ENCODE results near the gene ZNF827. TPM values are rescaled to one million over a fixed set of nuclear protein-coding genes. Genes with fewer than 3 reads are reported as not detected.

ZNF827 gene
- total and polyA plus RNA-seq, 9 of the 15 experiments (the other 6 are each of a cell fraction or from before 2014, with no cell fraction given): 0.07 to 0.40 TPM; not detected in 7

DNA sequence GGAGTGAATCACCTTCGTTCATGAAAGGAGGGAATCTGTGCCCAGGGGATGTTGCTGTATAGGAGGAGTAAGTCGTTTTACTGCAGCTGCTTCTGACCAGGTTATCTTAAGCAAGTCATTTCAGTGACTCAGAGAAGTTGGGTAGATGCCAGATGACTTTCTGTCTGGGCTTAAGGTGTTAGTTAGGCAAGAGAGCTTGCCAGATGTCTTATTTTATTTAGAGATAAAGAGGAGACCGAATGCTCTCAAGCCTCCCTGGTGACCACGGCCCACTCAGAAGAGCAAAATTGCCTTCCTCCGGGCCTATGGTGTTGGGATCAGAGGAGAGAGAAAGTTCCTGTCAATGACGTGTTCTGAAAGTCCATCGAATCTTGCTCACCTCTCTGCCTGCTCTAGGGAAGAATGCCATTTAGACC is 16.3 kb upstream of the ZNF827 start (continued):
- TF ChIP-seq ZEB2 (IDR thresholded peaks at IDR 0.05) (no peak), THRAP3 (IDR thresholded peaks at IDR 0.05; ENCODE audit: borderline replicate concordance) (no peak), ZNF507 (tag; conservative IDR thresholded peaks at IDR 0.05) (no peak), ASH1L (IDR thresholded peaks at IDR 0.05; ENCODE audit: borderline replicate concordance, low read depth, partially characterized antibody) (no peak), ESRRB (CRISPR knock-in tag; IDR thresholded peaks at IDR 0.05; ENCODE audit: borderline replicate concordance) (no peak), CREM (IDR thresholded peaks at IDR 0.05; ENCODE audit: low read depth) (0 out of 2 replicates have a peak, but pooled peaks have one; percentile 4), MYBL2 (IDR thresholded peaks at IDR 0.05; ENCODE audit: low read depth) (no peak), MYBL2 (CRISPR knock-in tag; IDR thresholded peaks at IDR 0.05; ENCODE audit: borderline replicate concordance) (no peak), ZNF717 (CRISPR knock-in tag; IDR thresholded peaks at IDR 0.05) (no peak), HMGXB4 (CRISPR knock-in tag; IDR thresholded peaks at IDR 0.05) (no peak), ZNF407 (IDR thresholded peaks at IDR 0.05; ENCODE audit: low read depth) (no peak), SMARCA4 (IDR thresholded peaks at IDR 0.05) (peak; percentile 80), ZNF586 (CRISPR knock-in tag; conservative IDR thresholded peaks at IDR 0.05) (no peak)
- TF ChIP-seq, protein P1, sequence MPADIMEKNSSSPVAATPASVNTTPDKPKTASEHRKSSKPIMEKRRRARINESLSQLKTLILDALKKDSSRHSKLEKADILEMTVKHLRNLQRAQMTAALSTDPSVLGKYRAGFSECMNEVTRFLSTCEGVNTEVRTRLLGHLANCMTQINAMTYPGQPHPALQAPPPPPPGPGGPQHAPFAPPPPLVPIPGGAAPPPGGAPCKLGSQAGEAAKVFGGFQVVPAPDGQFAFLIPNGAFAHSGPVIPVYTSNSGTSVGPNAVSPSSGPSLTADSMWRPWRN (IDR thresholded peaks at IDR 0.05; ENCODE audit: low read depth): no peak
- TF ChIP-seq, protein P2, sequence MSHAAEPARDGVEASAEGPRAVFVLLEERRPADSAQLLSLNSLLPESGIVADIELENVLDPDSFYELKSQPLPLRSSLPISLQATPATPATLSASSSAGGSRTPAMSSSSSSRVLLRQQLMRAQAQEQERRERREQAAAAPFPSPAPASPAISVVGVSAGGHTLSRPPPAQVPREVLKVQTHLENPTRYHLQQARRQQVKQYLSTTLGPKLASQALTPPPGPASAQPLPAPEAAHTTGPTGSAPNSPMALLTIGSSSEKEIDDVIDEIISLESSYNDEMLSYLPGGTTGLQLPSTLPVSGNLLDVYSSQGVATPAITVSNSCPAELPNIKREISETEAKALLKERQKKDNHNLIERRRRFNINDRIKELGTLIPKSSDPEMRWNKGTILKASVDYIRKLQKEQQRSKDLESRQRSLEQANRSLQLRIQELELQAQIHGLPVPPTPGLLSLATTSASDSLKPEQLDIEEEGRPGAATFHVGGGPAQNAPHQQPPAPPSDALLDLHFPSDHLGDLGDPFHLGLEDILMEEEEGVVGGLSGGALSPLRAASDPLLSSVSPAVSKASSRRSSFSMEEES (CRISPR knock-in tag; IDR thresholded peaks at IDR 0.05): no peak
- TF ChIP-seq, protein P3, sequence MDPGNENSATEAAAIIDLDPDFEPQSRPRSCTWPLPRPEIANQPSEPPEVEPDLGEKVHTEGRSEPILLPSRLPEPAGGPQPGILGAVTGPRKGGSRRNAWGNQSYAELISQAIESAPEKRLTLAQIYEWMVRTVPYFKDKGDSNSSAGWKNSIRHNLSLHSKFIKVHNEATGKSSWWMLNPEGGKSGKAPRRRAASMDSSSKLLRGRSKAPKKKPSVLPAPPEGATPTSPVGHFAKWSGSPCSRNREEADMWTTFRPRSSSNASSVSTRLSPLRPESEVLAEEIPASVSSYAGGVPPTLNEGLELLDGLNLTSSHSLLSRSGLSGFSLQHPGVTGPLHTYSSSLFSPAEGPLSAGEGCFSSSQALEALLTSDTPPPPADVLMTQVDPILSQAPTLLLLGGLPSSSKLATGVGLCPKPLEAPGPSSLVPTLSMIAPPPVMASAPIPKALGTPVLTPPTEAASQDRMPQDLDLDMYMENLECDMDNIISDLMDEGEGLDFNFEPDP (CRISPR knock-in tag; IDR thresholded peaks at IDR 0.05): no peak

Data from K562 (cell line).